ENCODE measurements around the gene SLC39A12. TPM values are rescaled to one million over a fixed set of nuclear protein-coding genes. Genes with fewer than 3 reads are reported as not detected.

The SLC39A12 gene
- total RNA-seq, 1 donor, result not detected

DNA sequence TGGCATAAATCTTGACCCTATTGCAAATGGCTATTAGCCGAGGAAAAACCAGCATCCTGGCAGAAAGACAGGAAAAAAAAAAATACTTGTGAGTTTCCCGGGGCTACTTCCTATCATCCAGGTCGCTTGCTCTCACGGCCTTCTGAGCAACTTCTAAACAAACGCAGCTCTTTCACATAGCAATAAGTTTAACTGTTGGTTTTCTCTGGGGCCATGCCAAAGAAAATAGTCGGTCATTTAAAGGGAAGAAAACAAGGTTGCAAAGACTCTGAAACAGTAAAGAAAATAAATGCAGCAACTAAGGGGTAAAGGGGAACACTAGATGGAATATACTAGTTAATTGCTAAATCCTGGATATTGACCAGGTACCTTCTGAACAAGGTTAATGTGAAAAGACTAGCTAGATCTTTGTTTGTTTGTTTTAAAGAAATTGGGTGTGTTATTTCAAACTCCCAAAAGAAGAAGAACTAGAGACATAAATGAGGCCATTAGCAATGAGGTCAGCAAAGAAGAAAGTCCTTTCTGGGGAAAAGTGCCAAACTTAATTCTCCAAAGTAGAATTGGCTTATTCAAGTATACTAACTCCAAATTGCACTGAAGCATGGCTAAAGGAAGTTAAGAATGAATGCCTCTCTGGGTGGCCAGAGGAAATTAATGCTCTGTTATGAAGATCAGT is 54.2 kb downstream of the SLC39A12 start:
- peak; percentile 76 for DNase-seq (ENCODE audit: low read depth)
- TF ChIP-seq CTCF (IDR thresholded peaks at IDR 0.05; ENCODE audit: insufficient read depth, low read length), result no peak
- no peak overlapping the region for H3K4me3 ChIP-seq (ENCODE audit: low read depth, low read length)

GRCh38 chr10:18008986-18009385 is 57.3 kb downstream of the SLC39A12 start:
- DNase-seq (ENCODE audit: low read depth), result peak; percentile 51
- TF ChIP-seq CTCF (IDR thresholded peaks at IDR 0.05; ENCODE audit: insufficient read depth, low read length), result no peak
- no peak overlapping the region for H3K4me3 ChIP-seq (ENCODE audit: low read depth, low read length)

DNA sequence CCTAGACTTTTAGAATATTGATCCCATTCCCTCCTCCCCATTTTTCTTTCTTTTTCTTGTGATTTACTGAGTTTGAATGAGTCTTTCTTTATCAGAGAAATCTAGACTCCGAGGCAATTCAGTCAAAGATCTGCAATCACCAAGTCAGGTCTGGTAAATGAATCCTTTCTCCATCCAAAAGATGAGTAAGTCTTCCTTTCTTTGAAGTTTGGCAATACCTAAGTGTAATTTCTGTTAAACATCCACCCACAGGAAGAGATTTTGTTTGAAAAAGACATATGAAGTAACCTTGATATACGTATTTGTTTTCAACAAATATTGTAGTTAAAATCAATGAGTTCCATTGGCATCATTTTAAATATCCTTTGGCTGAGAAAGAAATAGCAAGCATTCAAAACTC is 58.3 kb downstream of the SLC39A12 start:
- DNase-seq (ENCODE audit: low read depth), result peak; percentile 58

GRCh38 chr10:18020523-18020922 is 68.8 kb downstream of the SLC39A12 start:
- no peak overlapping the region for H3K4me3 ChIP-seq (ENCODE audit: low read depth, low read length)
- TF ChIP-seq CTCF (IDR thresholded peaks at IDR 0.05; ENCODE audit: insufficient read depth, low read length), result no peak
- no peak for DNase-seq (ENCODE audit: low read depth)

More for the DNA sequence above, 58.3 kb downstream of the SLC39A12 start:
- H3K4me3 ChIP-seq (ENCODE audit: low read depth, low read length), result no peak overlapping the region
- no peak for TF ChIP-seq CTCF (IDR thresholded peaks at IDR 0.05; ENCODE audit: insufficient read depth, low read length)

GRCh38 chr10:18021725-18022480 is 70.2 kb downstream of the SLC39A12 start:
- H3K4me3 ChIP-seq (ENCODE audit: low read depth, low read length), result no peak overlapping the region
- no peak for DNase-seq (ENCODE audit: low read depth)
- TF ChIP-seq CTCF (IDR thresholded peaks at IDR 0.05; ENCODE audit: insufficient read depth, low read length), result no peak

DNA sequence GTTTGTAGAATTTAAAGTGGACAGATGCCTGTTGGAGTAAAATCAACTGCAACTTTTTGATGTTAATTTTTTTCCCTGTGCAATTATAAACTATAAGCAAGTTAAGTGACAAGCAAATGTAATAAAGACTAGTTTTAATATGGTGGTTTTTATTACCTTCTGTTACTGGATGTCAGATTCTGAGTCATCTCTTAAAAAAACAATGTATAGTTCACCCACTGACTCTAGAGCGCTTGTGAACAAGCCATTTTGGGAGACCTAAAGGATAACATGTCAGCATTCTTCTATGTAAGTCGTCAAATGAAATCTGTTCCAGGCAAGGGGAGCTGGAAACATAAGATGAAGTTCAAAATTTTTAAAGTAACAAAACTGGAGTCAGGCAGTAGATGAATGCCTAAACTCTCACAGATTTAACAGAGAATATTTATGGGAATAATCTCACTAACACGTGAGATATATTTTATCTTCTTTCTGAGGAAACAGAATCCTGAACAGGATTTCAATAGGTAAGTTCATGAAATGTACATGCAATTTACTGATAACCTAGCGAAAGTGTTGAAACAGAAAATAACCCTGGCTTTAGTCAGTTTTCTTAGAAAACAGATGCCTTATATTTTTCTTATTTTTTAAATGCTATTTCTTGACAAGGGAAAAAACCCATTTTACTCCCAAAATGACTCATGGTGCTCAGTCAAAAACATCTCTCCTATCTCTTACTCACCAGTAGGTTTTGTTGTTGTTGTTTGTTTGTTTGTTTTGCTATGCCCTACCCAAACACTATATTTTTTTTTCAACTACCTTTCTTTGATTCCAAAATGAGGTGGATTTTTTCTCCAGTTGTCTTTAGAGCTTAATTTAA is 91.7 kb downstream of the SLC39A12 start:
- DNase-seq (ENCODE audit: low read depth), result peak; percentile 20
- H3K4me3 ChIP-seq (ENCODE audit: low read depth, low read length), result no peak overlapping the region
- no peak for TF ChIP-seq CTCF (IDR thresholded peaks at IDR 0.05; ENCODE audit: insufficient read depth, low read length)
